RWPE2 (cell line): ENCODE data around the gene DCAF16.

Experiments used
- ATAC-seq: fragments of 200-7000 bp; cut with Tn5 transposase; 3 replicates; pipeline ENCODE4 v1.9.1; 2021; ENCODE audit warnings: low read depth
- DNase-seq: peaks from one replicate; pipeline ENCODE4 v3.0.0-alpha.2; 2020; ENCODE audit warnings: low spot score
- H3K27ac ChIP-seq: fragments of 450-650 bp; 2 replicates; pipeline ENCODE4 v1.5.1; 2017; ENCODE audit warnings: mild to moderate bottlenecking; ENCODE audit not compliant: poor library complexity, severe bottlenecking
- H3K27me3 ChIP-seq: fragments of 250-450 bp; sonication (Bioruptor Pico); 2 replicates; pipeline ENCODE4 v1.5.1; 2021; ENCODE audit warnings: mild to moderate bottlenecking, moderate library complexity; ENCODE audit not compliant: insufficient read depth, poor library complexity, severe bottlenecking
- H3K36me3 ChIP-seq: fragments of 250-450 bp; sonication (Bioruptor Pico); 2 replicates; pipeline ENCODE4 v1.5.1; 2020; ENCODE audit warnings: low read depth, mild to moderate bottlenecking, moderate library complexity
- H3K4me1 ChIP-seq: fragments of 250-450 bp; sonication (Bioruptor Pico); 2 replicates; pipeline ENCODE4 v1.5.1; 2021; ENCODE audit warnings: mild to moderate bottlenecking, moderate library complexity; ENCODE audit not compliant: insufficient read depth, poor library complexity, severe bottlenecking
- H3K4me3 ChIP-seq: fragments of 250-450 bp; sonication (Bioruptor Pico); 2 replicates; pipeline ENCODE4 v1.5.1; 2021; ENCODE audit warnings: mild to moderate bottlenecking, moderate library complexity; ENCODE audit not compliant: severe bottlenecking
- H3K9me3 ChIP-seq: fragments of 250-450 bp; sonication (Bioruptor Pico); 2 replicates; pipeline ENCODE4 v1.5.1; 2021; ENCODE audit warnings: mild to moderate bottlenecking, moderate library complexity; ENCODE audit not compliant: severe bottlenecking
- CTCF ChIP-seq: fragments of 450-650 bp; IDR thresholded peaks from one replicate; pipeline ENCODE4 v1.5.1; 2017; ENCODE audit warnings: mild to moderate bottlenecking, moderate library complexity; ENCODE audit not compliant: poor library complexity, severe bottlenecking

The DCAF16 gene

GRCh38 chr4:17846266-17846665 lies 35.7 kb upstream of the DCAF16 start:
- TF ChIP-seq CTCF: no peak
- H3K36me3 ChIP-seq: peaks cover 49% of the 10 kb centered on the region
- DNase-seq (no peak), ATAC-seq (no peak)
- no peaks in the 10 kb centered on the region for H3K4me1 ChIP-seq
- no peaks in the 10 kb centered on the region for H3K27me3 ChIP-seq
- H3K27ac ChIP-seq: no peak overlapping the region
- H3K9me3 ChIP-seq: no peaks in the 10 kb centered on the region
- no peak overlapping the region for H3K4me3 ChIP-seq

GRCh38 chr4:17823871-17824669 lies 13.5 kb upstream of the DCAF16 start:
- Histone ChIP-seq H3K27me3 (no peaks in the 10 kb centered on the region), H3K9me3 (no peaks in the 10 kb centered on the region), H3K4me3 (no peak overlapping the region), H3K27ac (no peak overlapping the region), H3K4me1 (no peaks in the 10 kb centered on the region), H3K36me3 (peaks cover 93% of the 10 kb centered on the region)
- DNase-seq (no peak), ATAC-seq (no peak)
- TF ChIP-seq CTCF: no peak

GRCh38 chr4:17817027-17817426 lies 6.5 kb upstream of the DCAF16 start:
- Histone ChIP-seq H3K9me3 (no peaks in the 10 kb centered on the region), H3K36me3 (peaks cover 92% of the 10 kb centered on the region), H3K27me3 (no peaks in the 10 kb centered on the region), H3K27ac (no peak overlapping the region), H3K4me3 (no peak overlapping the region), H3K4me1 (peaks cover 10% of the 10 kb centered on the region)
- ATAC-seq (peak; percentile 69), DNase-seq (no peak)
- peak; percentile 67 for TF ChIP-seq CTCF

GRCh38 chr4:17816142-17816541 lies 5.6 kb upstream of the DCAF16 start:
- no peak for TF ChIP-seq CTCF
- ATAC-seq: no peak
- peaks cover 87% of the 10 kb centered on the region for H3K36me3 ChIP-seq

GRCh38 chr4:17814140-17814539 lies 3.6 kb upstream of the DCAF16 start:
- no peak for TF ChIP-seq CTCF
- Histone ChIP-seq H3K4me1 (peaks cover 10% of the 10 kb centered on the region), H3K36me3 (peaks cover 71% of the 10 kb centered on the region), H3K9me3 (no peaks in the 10 kb centered on the region), H3K27me3 (no peaks in the 10 kb centered on the region), H3K4me3 (no peak overlapping the region), H3K27ac (no peak overlapping the region)
- ATAC-seq (no peak), DNase-seq (no peak)

More at GRCh38 chr4:17816142-17816541, 5.6 kb upstream of the DCAF16 start:
- H3K9me3 ChIP-seq: no peaks in the 10 kb centered on the region
- DNase-seq: no peak
- peaks cover 10% of the 10 kb centered on the region for H3K4me1 ChIP-seq
- no peaks in the 10 kb centered on the region for H3K27me3 ChIP-seq
- H3K4me3 ChIP-seq: no peak overlapping the region
- H3K27ac ChIP-seq: no peak overlapping the region
